BE2C (cell line): ENCODE measurements around the gene DNPEP.

Experiments used
- DNase-seq: peaks from one replicate; pipeline ENCODE4 v3.0.0-alpha.2; 2020
- H3K27me3 ChIP-seq: fragments of 250-450 bp; sonication (Bioruptor Pico); 2 replicates; pipeline ENCODE4 v1.5.1; 2020; ENCODE audit warnings: mild to moderate bottlenecking
- H3K36me3 ChIP-seq: fragments of 250-450 bp; sonication (Bioruptor Pico); 2 replicates; pipeline ENCODE4 v1.5.1; 2020; ENCODE audit warnings: mild to moderate bottlenecking
- H3K4me1 ChIP-seq: fragments of 250-450 bp; sonication (Bioruptor Pico); 2 replicates; pipeline ENCODE4 v1.5.1; 2020
- H3K4me3 ChIP-seq: 2 replicates; pipeline ENCODE4 v1.5.1; 2011; ENCODE audit warnings: low read depth, low read length
- H3K9me3 ChIP-seq: fragments of 250-450 bp; sonication (Bioruptor Pico); 2 replicates; pipeline ENCODE4 v1.5.1; 2020
- CTCF ChIP-seq: IDR thresholded peaks from 2 replicates; pipeline ENCODE4 v1.5.1; 2012; ENCODE audit warnings: mild to moderate bottlenecking, low read depth, low read length

DNPEP gene

DNA sequence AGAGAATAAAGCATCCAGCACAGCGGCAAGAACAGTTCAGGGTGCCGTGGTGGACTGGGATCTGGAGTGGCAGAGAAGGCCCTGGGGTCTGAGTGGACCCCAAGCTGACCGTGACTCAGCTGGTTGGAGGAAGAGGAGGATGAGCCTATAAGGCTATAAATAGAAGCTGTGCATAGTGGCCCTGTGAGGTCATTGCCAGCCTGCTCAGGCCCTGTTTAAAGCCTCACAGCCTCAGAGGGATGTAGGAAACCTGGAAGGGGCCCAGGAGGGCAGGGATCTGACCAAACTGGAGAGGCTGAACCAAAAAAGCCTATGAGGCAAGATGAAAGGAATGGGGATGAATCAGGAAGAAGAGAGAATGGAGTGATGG lies 19.1 kb upstream of the DNPEP start:
- Histone ChIP-seq H3K36me3 (no peaks in the 10 kb centered on the region), H3K4me3 (no peak overlapping the region), H3K9me3 (no peaks in the 10 kb centered on the region; the same call in 1 of the 2 replicates), H3K4me1 (peaks cover 10% of the 10 kb centered on the region), H3K27me3 (no peaks in the 10 kb centered on the region)
- DNase-seq: no peak
- TF ChIP-seq CTCF: no peak

DNA sequence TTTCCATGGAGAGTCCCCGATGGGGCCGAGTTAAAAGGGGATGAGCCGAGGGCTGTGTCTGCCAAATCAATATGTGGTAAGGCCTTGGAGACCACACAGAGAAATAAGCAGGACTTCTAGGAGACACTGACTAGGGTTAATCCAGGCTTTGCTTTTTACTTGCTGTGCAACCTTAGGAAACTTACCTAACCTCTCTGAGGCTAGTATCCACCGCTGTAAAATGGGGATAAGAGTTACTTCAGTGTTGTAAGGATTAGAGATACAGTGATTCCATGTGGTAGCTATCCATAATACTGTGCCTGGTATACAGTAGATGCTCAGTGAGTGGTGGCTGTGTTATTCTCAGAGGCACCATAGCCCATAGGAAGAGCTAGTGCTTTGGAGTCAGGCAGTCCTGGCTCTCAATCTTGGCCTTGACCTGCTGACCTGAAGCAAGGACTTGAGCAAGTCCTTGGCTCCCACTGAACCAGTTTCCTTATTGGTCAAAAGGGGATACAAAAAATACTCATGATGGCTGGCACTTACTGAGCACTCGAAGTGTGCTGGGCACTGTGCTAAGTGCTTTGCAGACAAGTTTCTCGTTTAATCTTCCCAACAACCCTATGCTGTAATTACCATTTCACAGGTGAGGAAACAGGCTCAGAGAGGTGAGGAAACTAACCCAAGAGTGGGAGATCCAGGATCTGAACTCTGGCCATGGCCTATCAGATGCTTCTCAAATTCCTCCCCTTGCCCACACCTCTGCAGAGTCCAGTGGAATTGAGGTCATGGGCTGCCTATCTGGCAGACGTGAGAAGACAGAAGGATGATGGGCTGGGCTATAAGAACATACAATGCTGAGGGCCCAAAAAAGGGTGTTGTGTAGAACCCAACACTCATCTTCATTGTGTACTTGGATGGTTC lies 18.5 kb upstream of the DNPEP start:
- H3K4me1 ChIP-seq: peaks cover 10% of the 10 kb centered on the region
- no peak overlapping the region for H3K4me3 ChIP-seq
- H3K9me3 ChIP-seq: no peaks in the 10 kb centered on the region
- no peaks in the 10 kb centered on the region for H3K27me3 ChIP-seq
- DNase-seq: no peak
- no peaks in the 10 kb centered on the region for H3K36me3 ChIP-seq
- TF ChIP-seq CTCF: no peak

GRCh38 chr2:219405451-219405850 lies 17.7 kb upstream of the DNPEP start:
- Histone ChIP-seq H3K9me3 (no peaks in the 10 kb centered on the region), H3K4me3 (no peak overlapping the region), H3K27me3 (no peaks in the 10 kb centered on the region), H3K4me1 (peaks cover 17% of the 10 kb centered on the region), H3K36me3 (no peaks in the 10 kb centered on the region)
- DNase-seq: no peak
- TF ChIP-seq CTCF: no peak

GRCh38 chr2:219404954-219405353 lies 17.2 kb upstream of the DNPEP start:
- DNase-seq: no peak
- TF ChIP-seq CTCF: no peak
- no peaks in the 10 kb centered on the region for H3K9me3 ChIP-seq
- H3K36me3 ChIP-seq: no peaks in the 10 kb centered on the region
- H3K4me1 ChIP-seq: peaks cover 22% of the 10 kb centered on the region
- no peaks in the 10 kb centered on the region for H3K27me3 ChIP-seq
- H3K4me3 ChIP-seq: no peak overlapping the region

DNA sequence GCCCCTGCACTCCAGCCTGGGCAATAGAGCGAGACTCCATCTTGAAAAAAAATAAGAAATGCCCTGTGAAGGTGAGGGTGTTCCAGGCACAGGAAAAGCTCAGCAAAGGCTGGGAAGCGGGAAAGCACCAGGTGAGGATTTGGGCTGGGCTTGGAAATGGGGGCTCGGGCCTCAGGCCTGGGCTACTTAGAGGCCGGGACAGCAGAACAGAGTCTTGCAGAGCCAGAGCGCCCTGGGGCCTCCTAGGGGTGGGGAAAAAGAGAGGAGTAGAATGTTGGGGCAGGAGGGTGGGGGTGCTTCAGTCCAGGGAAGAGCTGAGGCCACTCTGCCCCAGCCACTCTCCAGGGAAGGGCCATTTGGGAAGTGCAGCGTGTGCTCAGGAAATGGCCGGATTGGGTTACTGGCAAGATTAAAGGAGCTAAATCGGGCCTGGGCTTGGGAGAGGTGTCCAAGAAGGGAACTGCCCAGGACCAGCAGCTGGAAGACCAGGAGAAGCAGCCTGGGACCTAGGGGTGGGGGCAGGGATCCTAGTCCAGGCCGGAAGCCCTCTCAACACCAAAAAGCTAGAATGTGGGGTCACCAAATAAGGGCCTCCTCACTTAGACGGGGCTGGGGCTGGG lies 16.7 kb upstream of the DNPEP start:
- no peak for TF ChIP-seq CTCF
- Histone ChIP-seq H3K4me3 (no peak overlapping the region), H3K27me3 (no peaks in the 10 kb centered on the region), H3K4me1 (peaks cover 24% of the 10 kb centered on the region), H3K36me3 (no peaks in the 10 kb centered on the region), H3K9me3 (no peaks in the 10 kb centered on the region)
- DNase-seq: no peak

- peaks cover 24% of the 10 kb centered on the region for H3K4me1 ChIP-seq
- H3K4me3 ChIP-seq: no peak overlapping the region
- no peaks in the 10 kb centered on the region for H3K27me3 ChIP-seq
- DNase-seq: no peak
- no peaks in the 10 kb centered on the region for H3K9me3 ChIP-seq
- TF ChIP-seq CTCF: no peak
- no peaks in the 10 kb centered on the region for H3K36me3 ChIP-seq
Observed at GRCh38 chr2:219403861-219404260, 16.1 kb upstream of the DNPEP start.
